Neural progenitor cell (in vitro differentiated cells): Measurements from ENCODE around the gene RPL26. TPM values are rescaled to one million over a fixed set of nuclear protein-coding genes. Genes with fewer than 3 reads are reported as not detected.

Experiments
- DNase-seq: peaks from one replicate; pipeline ENCODE4 v3.0.0-alpha.2; 2016; ENCODE audit warnings: low spot score
- H2AFZ ChIP-seq: fragments of 200-600 bp; sonication (generic); replicated peaks from 2 replicates; pipeline ENCODE4 v1.6.1; 2016; ENCODE audit warnings: antibody characterized with exemption
- H3F3A ChIP-seq: fragments of 200-600 bp; sonication (generic); 2 replicates; pipeline ENCODE4 v1.6.1; 2016; ENCODE audit warnings: antibody characterized with exemption, low read depth
- H3K27ac ChIP-seq: fragments of 200-600 bp; sonication (generic); 2 replicates; pipeline ENCODE4 v1.5.1; 2016; ENCODE audit warnings: mild to moderate bottlenecking
- H3K27me3 ChIP-seq: fragments of 200-600 bp; sonication (generic); 2 replicates; pipeline ENCODE4 v1.6.1; 2016; ENCODE audit warnings: mild to moderate bottlenecking, moderate library complexity
- H3K36me3 ChIP-seq: fragments of 200-600 bp; sonication (generic); 2 replicates; pipeline ENCODE4 v1.5.1; 2016
- H3K4me1 ChIP-seq: fragments of 200-600 bp; sonication (generic); 2 replicates; pipeline ENCODE4 v1.6.1; 2016; ENCODE audit warnings: mixed run types
- H3K4me2 ChIP-seq: fragments of 200-600 bp; sonication (generic); 2 replicates; pipeline ENCODE4 v1.6.1; 2016
- H3K4me3 ChIP-seq: fragments of 200-600 bp; sonication (generic); 2 replicates; pipeline ENCODE4 v1.5.1; 2016
- H3K79me2 ChIP-seq: fragments of 200-600 bp; sonication (generic); 2 replicates; pipeline ENCODE4 v1.6.1; 2016; ENCODE audit warnings: low read depth
- H3K9ac ChIP-seq: fragments of 200-600 bp; sonication (generic); 2 replicates; pipeline ENCODE4 v1.6.1; 2016
- H3K9me3 ChIP-seq: fragments of 200-600 bp; sonication (generic); 2 replicates; pipeline ENCODE4 v1.5.1; 2016; ENCODE audit warnings: low read depth
- H4K20me1 ChIP-seq: fragments of 200-600 bp; sonication (generic); 2 replicates; pipeline ENCODE4 v1.6.1; 2016; ENCODE audit warnings: low read depth
- H3K27ac Mint-ChIP-seq: 3 replicates; pipeline ENCODE4 v1.8.0; 2021; ENCODE audit warnings: mixed read lengths
- H3K27me3 Mint-ChIP-seq: 2 replicates; pipeline ENCODE4 v1.8.0; 2022; ENCODE audit warnings: low read depth, mild to moderate bottlenecking, inconsistent platforms, moderate library complexity, mixed read lengths; ENCODE audit not compliant: insufficient read depth
- H3K36me3 Mint-ChIP-seq: 3 replicates; pipeline ENCODE4 v1.8.0; 2021; ENCODE audit warnings: mixed read lengths
- H3K4me1 Mint-ChIP-seq: 3 replicates; pipeline ENCODE4 v1.8.0; 2021; ENCODE audit warnings: mixed read lengths
- H3K4me3 Mint-ChIP-seq: 3 replicates; pipeline ENCODE4 v1.8.0; 2021; ENCODE audit warnings: mild to moderate bottlenecking, moderate library complexity, mixed read lengths
- H3K9me3 Mint-ChIP-seq: 3 replicates; pipeline ENCODE4 v1.8.0; 2020; ENCODE audit warnings: mixed read lengths
- EZH2 ChIP-seq: fragments of 200-600 bp; sonication (generic); IDR thresholded peaks from 2 replicates; pipeline ENCODE4 v1.6.1; 2017; ENCODE audit warnings: antibody characterized with exemption, mild to moderate bottlenecking, moderate library complexity
- EZH2phosphoT487 ChIP-seq: fragments of 200-600 bp; sonication (generic); IDR thresholded peaks from 2 replicates; pipeline ENCODE4 v1.6.1; 2017; ENCODE audit warnings: antibody characterized with exemption
- total RNA-seq: library from RNA; depleted of rRNA; stranded (reverse); fragments of >200 nt; gene quantifications from 2 replicates; pipeline ENCODE4 v1.2.3, GENCODE V29; 2015; ENCODE audit warnings: low replicate concordance
- TF ChIP-seq, protein P1 (sequence below): fragments of 200-600 bp; sonication (generic); IDR thresholded peaks from 2 replicates; pipeline ENCODE4 v1.5.1; 2017; ENCODE audit warnings: antibody characterized with exemption, mild to moderate bottlenecking

Gene RPL26
- total RNA-seq, 1 donor from 2014 or later = 8,768 TPM

DNA sequence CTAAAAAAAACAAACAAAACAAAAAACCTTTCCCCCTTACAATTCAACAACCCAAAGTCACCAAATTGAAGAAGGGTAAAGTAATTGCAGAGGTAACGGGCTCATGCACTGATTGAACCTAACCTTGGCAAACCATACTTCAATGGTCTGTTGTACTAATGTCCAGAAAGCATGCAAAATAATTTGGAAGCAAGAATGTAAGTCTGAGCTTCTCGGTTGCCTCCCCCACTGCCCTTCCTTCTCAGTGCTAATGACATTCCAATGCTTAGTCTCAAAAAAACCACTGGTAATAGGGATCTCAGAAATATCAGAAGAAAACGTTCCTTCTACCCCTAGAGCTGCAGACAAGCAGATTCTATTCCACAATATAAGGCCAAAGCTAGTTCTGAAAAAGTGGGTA is 22.2 kb downstream of the RPL26 start:
- H3K4me1 Mint-ChIP-seq = peaks cover 5% of the 10 kb centered on the region
- H3K27ac Mint-ChIP-seq = no peak overlapping the region
- no peaks in the 10 kb centered on the region for H3F3A ChIP-seq

DNA sequence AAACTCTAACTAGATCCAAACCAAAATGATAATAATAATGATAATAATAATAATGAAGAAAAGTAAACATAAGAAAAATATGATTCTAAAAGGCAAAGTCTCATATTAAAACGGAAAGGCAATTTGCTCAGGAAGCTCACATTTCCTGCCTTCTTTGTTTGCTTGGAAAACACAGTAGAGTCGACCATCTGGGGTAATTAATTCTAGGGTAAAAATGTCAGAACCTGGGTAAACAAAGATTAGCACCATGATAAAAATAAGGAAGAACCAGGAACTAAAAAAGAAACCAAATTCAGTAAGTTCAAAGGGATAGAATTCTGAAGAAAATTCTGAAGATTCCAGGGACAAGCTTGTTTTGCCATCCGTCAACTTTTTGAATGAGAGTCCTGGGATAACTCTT is 22.7 kb downstream of the RPL26 start:
- no peak overlapping the region for H2AFZ ChIP-seq
- H3K9me3 Mint-ChIP-seq = peaks cover 2% of the 10 kb centered on the region
- DNase-seq = no peak
- no peak overlapping the region for H3K27ac ChIP-seq
- TF ChIP-seq, protein P1, sequence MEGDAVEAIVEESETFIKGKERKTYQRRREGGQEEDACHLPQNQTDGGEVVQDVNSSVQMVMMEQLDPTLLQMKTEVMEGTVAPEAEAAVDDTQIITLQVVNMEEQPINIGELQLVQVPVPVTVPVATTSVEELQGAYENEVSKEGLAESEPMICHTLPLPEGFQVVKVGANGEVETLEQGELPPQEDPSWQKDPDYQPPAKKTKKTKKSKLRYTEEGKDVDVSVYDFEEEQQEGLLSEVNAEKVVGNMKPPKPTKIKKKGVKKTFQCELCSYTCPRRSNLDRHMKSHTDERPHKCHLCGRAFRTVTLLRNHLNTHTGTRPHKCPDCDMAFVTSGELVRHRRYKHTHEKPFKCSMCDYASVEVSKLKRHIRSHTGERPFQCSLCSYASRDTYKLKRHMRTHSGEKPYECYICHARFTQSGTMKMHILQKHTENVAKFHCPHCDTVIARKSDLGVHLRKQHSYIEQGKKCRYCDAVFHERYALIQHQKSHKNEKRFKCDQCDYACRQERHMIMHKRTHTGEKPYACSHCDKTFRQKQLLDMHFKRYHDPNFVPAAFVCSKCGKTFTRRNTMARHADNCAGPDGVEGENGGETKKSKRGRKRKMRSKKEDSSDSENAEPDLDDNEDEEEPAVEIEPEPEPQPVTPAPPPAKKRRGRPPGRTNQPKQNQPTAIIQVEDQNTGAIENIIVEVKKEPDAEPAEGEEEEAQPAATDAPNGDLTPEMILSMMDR = no peak
- TF ChIP-seq EZH2phosphoT487 (no peak), EZH2 (no peak)
- no peaks in the 10 kb centered on the region for H3K79me2 ChIP-seq
- no peaks in the 10 kb centered on the region for H3K9me3 ChIP-seq
- H3K27ac Mint-ChIP-seq = no peak overlapping the region
- H3K36me3 ChIP-seq = no peaks in the 10 kb centered on the region
- peaks cover 8% of the 10 kb centered on the region for H3K36me3 Mint-ChIP-seq
- peaks cover 5% of the 10 kb centered on the region for H3K4me1 Mint-ChIP-seq
- peaks cover 1% of the 10 kb centered on the region for H3K27me3 Mint-ChIP-seq
- no peak overlapping the region for H3K4me3 ChIP-seq
- H3K27me3 ChIP-seq = no peaks in the 10 kb centered on the region
- no peaks in the 10 kb centered on the region for H3K4me1 ChIP-seq
- no peaks in the 10 kb centered on the region for H3F3A ChIP-seq
- H3K4me3 Mint-ChIP-seq = no peak overlapping the region
- H3K4me2 ChIP-seq = no peak overlapping the region
- H4K20me1 ChIP-seq = no peaks in the 10 kb centered on the region
- no peak overlapping the region for H3K9ac ChIP-seq

More for the DNA sequence above, 22.2 kb downstream of the RPL26 start:
- H3K4me3 Mint-ChIP-seq = no peak overlapping the region
- Histone ChIP-seq H3K27me3 (no peaks in the 10 kb centered on the region), H3K9ac (no peak overlapping the region), H2AFZ (no peak overlapping the region), H3K9me3 (no peaks in the 10 kb centered on the region), H4K20me1 (no peaks in the 10 kb centered on the region), H3K27ac (no peak overlapping the region), H3K79me2 (no peaks in the 10 kb centered on the region), H3K36me3 (no peaks in the 10 kb centered on the region), H3K4me1 (no peaks in the 10 kb centered on the region), H3K4me2 (no peak overlapping the region), H3K4me3 (no peak overlapping the region)
- peaks cover 10% of the 10 kb centered on the region for H3K36me3 Mint-ChIP-seq
- DNase-seq = no peak
- peaks cover 6% of the 10 kb centered on the region for H3K27me3 Mint-ChIP-seq
- TF ChIP-seq, protein P1 = no peak
- H3K9me3 Mint-ChIP-seq = peaks cover 2% of the 10 kb centered on the region

DNA sequence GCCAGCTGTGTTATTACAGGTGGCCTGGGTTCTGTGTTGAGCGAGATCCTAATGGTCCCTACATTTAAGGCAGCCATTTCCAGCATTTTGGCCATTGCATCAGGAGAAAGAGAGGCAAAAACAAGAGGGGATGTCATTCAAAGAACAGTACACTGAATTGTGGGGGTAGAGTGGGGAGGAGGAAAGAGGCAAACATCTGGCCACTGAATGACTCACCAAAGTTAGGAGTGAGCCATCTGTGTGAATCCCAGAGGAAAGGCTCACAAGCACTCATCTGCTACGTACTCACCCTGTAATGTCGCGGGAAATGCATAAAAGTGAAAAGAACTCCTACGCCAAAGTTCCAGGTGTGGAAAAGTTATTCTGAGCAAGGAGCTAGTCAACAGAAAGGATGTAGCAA is 23.2 kb downstream of the RPL26 start:
- Mint-ChIP-seq H3K4me3 (no peak overlapping the region), H3K27ac (no peak overlapping the region), H3K9me3 (peaks cover 2% of the 10 kb centered on the region), H3K27me3 (no peaks in the 10 kb centered on the region), H3K36me3 (peaks cover 8% of the 10 kb centered on the region), H3K4me1 (peaks cover 5% of the 10 kb centered on the region)
- H3K4me1 ChIP-seq = no peaks in the 10 kb centered on the region
- TF ChIP-seq, protein P1 = no peak
- TF ChIP-seq EZH2 (no peak), EZH2phosphoT487 (no peak)
- H3K36me3 ChIP-seq = no peaks in the 10 kb centered on the region
- no peak overlapping the region for H2AFZ ChIP-seq
- no peak overlapping the region for H3K27ac ChIP-seq
- no peak overlapping the region for H3K4me2 ChIP-seq
- no peak overlapping the region for H3K4me3 ChIP-seq
- no peak for DNase-seq
- H3F3A ChIP-seq = no peaks in the 10 kb centered on the region
- H4K20me1 ChIP-seq = no peaks in the 10 kb centered on the region
- no peaks in the 10 kb centered on the region for H3K79me2 ChIP-seq
- H3K9ac ChIP-seq = peak overlapping the region; percentile 4
- H3K27me3 ChIP-seq = no peaks in the 10 kb centered on the region
- no peaks in the 10 kb centered on the region for H3K9me3 ChIP-seq
